ENCODE results near the gene CATSPER3. TPM values are rescaled to one million over a fixed set of nuclear protein-coding genes. Genes with fewer than 3 reads are reported as not detected.

The CATSPER3 gene
- total and polyA plus RNA-seq, 2 of the 13 experiments (the other 11 are each of a cell fraction or from before 2014, with no cell fraction given): 0.33 to 0.37 TPM

- no peak overlapping the region for H3K4me2 ChIP-seq (ENCODE audit: low read depth, low read length)
- no peak for FAIRE-seq
- in situ Hi-C loops (cut with HindIII; ENCODE audit: extremely low pct_ligation_motif_present, low pct_unique_long_range_greater_than_20kb) (no loop called here), intact Hi-C loops (cut with micrococcal nuclease; ENCODE audit: unreplicated experiment) (no loop called here)
- H3K79me2 ChIP-seq (ENCODE audit: insufficient read depth, low read length): no peaks in the 10 kb centered on the region
- no peak for DNase-seq (ENCODE audit: low spot score)
- no peak for ATAC-seq
- H3K4me3 ChIP-seq (replicated peaks in 1 of 3; ENCODE audit: insufficient read depth in 1 of 3, low read depth in 2 of 3, low read length in 3 of 3): no peak overlapping the region
- H3K27me3 ChIP-seq (ENCODE audit: control insufficient read depth in 1 of 2, insufficient read depth in 2 of 2, low read length in 2 of 2): no peaks in the 10 kb centered on the region
- ChIA-PET POLR2A (interaction anchor here (3.0 kb wide), 1 partner anchor 17 kb away, joined by 8 read pairs; no protein-coding TSS in a partner anchor), CTCF (ENCODE audit: low intra/inter-chr PET ratio, low total read pairs) (no interaction called here)
- WGBS (ENCODE audit: low lambda C conversion rate): 97% methylated on average over 9 of the region's 11 CpGs
- H3K4me1 ChIP-seq (ENCODE audit: insufficient read depth, low read length): peaks cover 25% of the 10 kb centered on the region
- no peak overlapping the region for H3K27ac ChIP-seq (ENCODE audit: extremely low read length, insufficient read depth, low read length)
- H2AFZ ChIP-seq (ENCODE audit: low read length): no peak overlapping the region
- no peak overlapping the region for H3K9ac ChIP-seq (ENCODE audit: insufficient read depth, low read depth, low read length)
- H3K36me3 ChIP-seq (replicated peaks in 1 of 2; ENCODE audit: control insufficient read depth in 1 of 2, insufficient read depth in 2 of 2, low read length in 2 of 2): no peaks in the 10 kb centered on the region
- no peaks in the 10 kb centered on the region for H3K9me3 ChIP-seq (ENCODE audit: low read length)
- TF ChIP-seq ZNF660 (CRISPR knock-in tag; IDR thresholded peaks at IDR 0.05; ENCODE audit: borderline replicate concordance, low read depth) (no peak), ZNF33A (CRISPR knock-in tag; IDR thresholded peaks at IDR 0.05; ENCODE audit: borderline replicate concordance) (no peak), NFATC3 (CRISPR knock-in tag; IDR thresholded peaks at IDR 0.05) (no peak), ARNTL (CRISPR knock-in tag; IDR thresholded peaks at IDR 0.05) (no peak), ZSCAN30 (CRISPR knock-in tag; IDR thresholded peaks at IDR 0.05) (no peak), ADNP (CRISPR knock-in tag; IDR thresholded peaks at IDR 0.05) (no peak), ZNF362 (CRISPR knock-in tag; IDR thresholded peaks at IDR 0.05; ENCODE audit: borderline replicate concordance) (no peak), SP5 (CRISPR knock-in tag; IDR thresholded peaks at IDR 0.05; ENCODE audit: borderline replicate concordance, low read depth) (no peak), JARID2 (CRISPR knock-in tag; IDR thresholded peaks at IDR 0.05; ENCODE audit: insufficient replicate concordance) (no peak), NKX3-1 (CRISPR knock-in tag; IDR thresholded peaks at IDR 0.05) (no peak), ATF7-NPFF (CRISPR knock-in tag; IDR thresholded peaks at IDR 0.05; ENCODE audit: low read depth) (no peak), ZNF441 (CRISPR knock-in tag; IDR thresholded peaks at IDR 0.05; ENCODE audit: borderline replicate concordance) (no peak), MYC (CRISPR knock-in tag; IDR thresholded peaks at IDR 0.05; ENCODE audit: borderline replicate concordance) (no peak), EZH2 (conservative IDR thresholded peaks at IDR 0.05; ENCODE audit: low read depth, low read length) (no peak), ZNF839 (CRISPR knock-in tag; IDR thresholded peaks at IDR 0.05; ENCODE audit: borderline replicate concordance) (no peak)
- TF ChIP-seq, protein P1, sequence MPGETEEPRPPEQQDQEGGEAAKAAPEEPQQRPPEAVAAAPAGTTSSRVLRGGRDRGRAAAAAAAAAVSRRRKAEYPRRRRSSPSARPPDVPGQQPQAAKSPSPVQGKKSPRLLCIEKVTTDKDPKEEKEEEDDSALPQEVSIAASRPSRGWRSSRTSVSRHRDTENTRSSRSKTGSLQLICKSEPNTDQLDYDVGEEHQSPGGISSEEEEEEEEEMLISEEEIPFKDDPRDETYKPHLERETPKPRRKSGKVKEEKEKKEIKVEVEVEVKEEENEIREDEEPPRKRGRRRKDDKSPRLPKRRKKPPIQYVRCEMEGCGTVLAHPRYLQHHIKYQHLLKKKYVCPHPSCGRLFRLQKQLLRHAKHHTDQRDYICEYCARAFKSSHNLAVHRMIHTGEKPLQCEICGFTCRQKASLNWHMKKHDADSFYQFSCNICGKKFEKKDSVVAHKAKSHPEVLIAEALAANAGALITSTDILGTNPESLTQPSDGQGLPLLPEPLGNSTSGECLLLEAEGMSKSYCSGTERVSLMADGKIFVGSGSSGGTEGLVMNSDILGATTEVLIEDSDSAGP (CRISPR knock-in tag; IDR thresholded peaks at IDR 0.05; ENCODE audit: borderline replicate concordance): no peak
- no TSS peak for BruUV-seq (replicated peaks)
- H4K20me1 ChIP-seq (ENCODE audit: insufficient read depth, low read length): no peaks in the 10 kb centered on the region
Observed at GRCh38 chr5:135051872-135052271, 84.2 kb downstream of the CATSPER3 start.
